Naive B cell (primary cell): Measurements from ENCODE around the gene BDKRB1. TPM values are rescaled to one million over a fixed set of nuclear protein-coding genes. Genes with fewer than 3 reads are reported as not detected.

Source experiments
- ATAC-seq, 2 donors: fragments of 150-1000 bp; cut with Tn5 transposase; 2 replicates each; pipeline ENCODE4 v1.10.0; 2021; ENCODE audit warnings: low read depth in 2 of 2, mild to moderate bottlenecking in 2 of 2, moderate library complexity in 2 of 2
- DNase-seq: peaks from one replicate; pipeline ENCODE4 v3.0.0; 2022
- H3K27ac Mint-ChIP-seq, 6 donors: one replicate each; pipeline ENCODE4 v1.8.0; 2020 to 2022; ENCODE audit warnings: mild to moderate bottlenecking in 6 of 6, mixed read lengths in 6 of 6, moderate library complexity in 5 of 6, inconsistent platforms in 2 of 6
- H3K27me3 Mint-ChIP-seq, 3 donors: one replicate each; pipeline ENCODE4 v1.8.0; 2021 to 2022; ENCODE audit warnings: mixed read lengths in 3 of 3, mild to moderate bottlenecking in 1 of 3
- H3K36me3 Mint-ChIP-seq, 2 donors: one replicate each; pipeline ENCODE4 v1.8.0; 2020 to 2022; ENCODE audit warnings: mixed read lengths in 2 of 2, inconsistent platforms in 1 of 2, mild to moderate bottlenecking in 1 of 2
- H3K4me1 Mint-ChIP-seq, 3 donors: one replicate each; pipeline ENCODE4 v1.8.0; 2020 to 2022; ENCODE audit warnings: mixed read lengths in 3 of 3, inconsistent platforms in 1 of 3, mild to moderate bottlenecking in 1 of 3, moderate library complexity in 1 of 3
- H3K4me3 Mint-ChIP-seq, 8 donors: one replicate each; pipeline ENCODE4 v1.8.0; 2020 to 2022; ENCODE audit warnings: mild to moderate bottlenecking in 8 of 8, mixed read lengths in 8 of 8, moderate library complexity in 8 of 8, inconsistent platforms in 2 of 8
- H3K9me3 Mint-ChIP-seq, 7 donors: one replicate each; pipeline ENCODE4 v1.8.0; 2020 to 2022; ENCODE audit warnings: mixed read lengths in 7 of 7, mild to moderate bottlenecking in 5 of 7, inconsistent platforms in 2 of 7, moderate library complexity in 1 of 7
- polyA plus RNA-seq, 6 donors: library from polyadenylated mRNA; unstranded; fragments of 300-500 nt; fragmentation: Illumina TruSeq; gene quantifications; one replicate each; pipeline ENCODE4 v1.2.3, GENCODE V29; 2021; ENCODE audit warnings: low read depth in 6 of 6

Gene BDKRB1
- polyA plus RNA-seq, 6 donors from 2014 or later: not detected

DNA sequence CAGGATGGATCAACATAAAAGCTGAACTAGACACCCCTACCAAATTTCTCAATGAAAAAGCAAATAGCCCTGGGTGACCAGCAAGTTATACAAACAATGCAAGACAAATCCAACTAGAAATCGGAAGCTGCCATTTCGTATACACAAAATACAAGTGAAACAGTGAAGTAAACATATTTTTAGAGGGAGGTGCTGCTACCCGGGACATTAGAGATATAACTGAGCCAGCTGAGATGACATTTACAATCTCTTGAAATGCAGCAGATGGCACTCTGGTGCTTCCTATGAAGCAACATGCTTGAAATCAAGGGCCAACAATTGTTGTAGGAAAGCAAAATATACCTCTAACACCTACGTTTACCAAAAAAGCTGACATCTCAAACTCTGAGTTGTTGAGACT lies 25.5 kb downstream of the BDKRB1 start:
- DNase-seq (no peak), ATAC-seq (no peak)
- peaks cover 0 to 12% (median 5%) of the 10 kb centered on the region in 7 donors for H3K9me3 Mint-ChIP-seq
- no peaks in the 10 kb centered on the region for H3K4me1 Mint-ChIP-seq
- H3K27me3 Mint-ChIP-seq: peaks cover 0 to 4% (median 0%) of the 10 kb centered on the region in 3 donors
- peak overlapping the region in 1 of 6 donors; percentile 6 for H3K27ac Mint-ChIP-seq
- H3K36me3 Mint-ChIP-seq: peaks cover 5 to 14% of the 10 kb centered on the region in 2 donors
- no peak overlapping the region for H3K4me3 Mint-ChIP-seq

DNA sequence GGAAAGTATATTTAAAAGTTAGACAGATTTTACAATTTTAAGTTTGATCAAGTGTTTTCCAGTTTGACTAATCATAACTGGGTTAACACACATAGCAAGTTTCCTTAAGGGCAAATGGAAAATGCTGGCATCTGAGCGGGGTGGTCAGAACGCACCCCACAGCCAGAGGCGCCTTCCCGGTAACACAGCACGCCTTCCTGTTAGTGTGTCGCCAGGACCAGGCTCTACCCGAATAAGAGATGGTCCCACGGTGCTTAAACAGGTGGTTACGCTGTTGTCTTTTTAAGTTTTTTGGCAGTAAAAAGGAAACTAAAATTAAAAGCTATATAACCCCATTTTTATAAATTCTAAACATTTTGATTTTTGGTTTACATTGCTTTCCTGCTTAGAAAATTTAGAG lies 28.0 kb downstream of the BDKRB1 start:
- H3K4me3 Mint-ChIP-seq: no peak overlapping the region
- H3K9me3 Mint-ChIP-seq: no peaks in the 10 kb centered on the region
- H3K27ac Mint-ChIP-seq: no peak overlapping the region
- DNase-seq (no peak), ATAC-seq (no peak)
- H3K4me1 Mint-ChIP-seq: no peaks in the 10 kb centered on the region
- peaks cover 7 to 16% of the 10 kb centered on the region in 2 donors for H3K36me3 Mint-ChIP-seq
- no peaks in the 10 kb centered on the region for H3K27me3 Mint-ChIP-seq

DNA sequence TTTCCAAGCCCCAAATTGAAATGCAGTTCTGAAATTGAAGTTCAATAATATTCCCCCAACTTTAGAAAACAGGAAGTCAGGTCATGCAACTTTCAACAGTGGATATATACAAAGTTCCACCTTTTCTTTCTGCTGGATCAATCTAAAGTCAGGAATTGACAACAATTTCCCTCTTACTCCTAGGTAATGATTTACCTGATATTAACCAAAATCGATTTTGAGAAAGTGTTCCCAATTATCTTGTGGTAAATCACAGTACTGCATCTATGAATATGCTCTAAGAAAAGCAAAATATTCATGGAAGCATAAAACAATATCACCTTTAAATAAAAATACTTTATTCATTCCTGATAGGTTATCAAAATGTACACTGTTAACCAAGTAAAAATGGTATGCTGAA lies 28.4 kb downstream of the BDKRB1 start:
- H3K36me3 Mint-ChIP-seq: peaks cover 7 to 16% of the 10 kb centered on the region in 2 donors
- no peak for ATAC-seq
- H3K4me1 Mint-ChIP-seq: no peaks in the 10 kb centered on the region
- no peak for DNase-seq
- H3K27me3 Mint-ChIP-seq: no peaks in the 10 kb centered on the region
- no peak overlapping the region for H3K4me3 Mint-ChIP-seq
- no peaks in the 10 kb centered on the region for H3K9me3 Mint-ChIP-seq
- no peak overlapping the region for H3K27ac Mint-ChIP-seq

DNA sequence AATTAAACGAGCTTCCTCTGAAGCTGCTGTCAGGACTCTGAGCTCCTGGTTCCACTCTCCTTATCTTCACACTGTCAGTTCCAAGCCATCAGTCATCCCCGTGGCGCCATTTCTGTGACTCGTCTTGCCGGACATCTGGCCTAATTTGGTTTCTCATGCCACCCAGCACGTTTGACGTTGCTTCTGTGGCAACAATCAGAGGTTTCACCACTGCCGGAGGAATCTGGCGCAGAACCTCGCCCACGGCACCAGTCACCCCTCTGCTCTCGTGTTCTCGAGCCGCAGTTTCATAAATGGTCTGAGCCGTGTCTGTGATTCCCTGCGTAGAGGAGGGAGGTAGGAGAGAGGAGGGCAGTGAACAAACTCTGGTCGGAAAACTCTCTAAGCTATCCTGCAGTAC lies 29.7 kb downstream of the BDKRB1 start:
- H3K4me3 Mint-ChIP-seq: no peak overlapping the region
- DNase-seq (no peak), ATAC-seq (no peak)
- H3K27ac Mint-ChIP-seq: peak overlapping the region in 1 of 6 donors; percentile 1
- H3K27me3 Mint-ChIP-seq: no peaks in the 10 kb centered on the region
- H3K36me3 Mint-ChIP-seq: peaks cover 7 to 16% of the 10 kb centered on the region in 2 donors
- H3K9me3 Mint-ChIP-seq: no peaks in the 10 kb centered on the region
- no peaks in the 10 kb centered on the region for H3K4me1 Mint-ChIP-seq

DNA sequence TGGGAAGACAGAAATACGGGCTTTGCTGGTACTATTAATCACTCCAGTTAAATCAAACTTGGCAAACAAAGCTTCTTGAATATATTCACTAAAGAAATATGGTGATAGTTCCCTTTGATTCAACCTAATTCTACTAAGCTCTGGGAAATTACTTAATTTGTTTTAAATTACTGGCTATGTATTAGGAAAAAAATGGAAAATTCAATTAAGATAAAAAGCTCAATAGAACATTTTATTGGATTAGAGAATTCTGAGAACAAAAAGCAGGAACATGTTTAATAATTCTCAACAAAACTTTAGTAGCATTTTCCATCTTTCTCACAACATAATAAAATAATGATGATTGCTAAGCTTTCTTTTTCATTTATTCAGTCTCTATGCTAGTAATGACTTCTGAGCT lies 30.2 kb downstream of the BDKRB1 start:
- no peak overlapping the region for H3K27ac Mint-ChIP-seq
- DNase-seq (no peak), ATAC-seq (no peak)
- no peaks in the 10 kb centered on the region for H3K27me3 Mint-ChIP-seq
- peaks cover 7 to 16% of the 10 kb centered on the region in 2 donors for H3K36me3 Mint-ChIP-seq
- H3K4me3 Mint-ChIP-seq: no peak overlapping the region
- H3K9me3 Mint-ChIP-seq: no peaks in the 10 kb centered on the region
- H3K4me1 Mint-ChIP-seq: no peaks in the 10 kb centered on the region

DNA sequence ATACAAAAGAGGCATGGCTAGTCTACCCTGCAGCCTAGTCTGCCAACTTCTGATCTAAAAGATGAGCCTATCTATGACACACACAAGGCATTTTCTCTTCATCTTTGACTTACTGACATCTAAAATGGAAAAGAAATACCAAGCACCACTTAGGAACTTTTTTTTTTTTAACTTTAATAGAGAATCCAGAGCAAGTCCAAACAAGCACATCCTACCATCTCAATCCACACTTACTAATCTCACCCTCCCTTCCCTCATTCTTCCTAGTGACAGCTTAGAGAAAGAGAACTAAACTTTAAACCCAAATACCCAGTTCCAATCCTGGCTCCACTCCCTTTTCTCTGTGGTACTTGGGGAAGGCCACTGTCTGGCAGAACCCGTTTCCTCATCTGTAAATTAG lies 31.8 kb downstream of the BDKRB1 start:
- H3K27ac Mint-ChIP-seq: peak overlapping the region in 3 of 6 donors; percentile 1 to 86 (median 57)
- no peak overlapping the region for H3K4me3 Mint-ChIP-seq
- H3K27me3 Mint-ChIP-seq: no peaks in the 10 kb centered on the region
- DNase-seq: no peak
- no peaks in the 10 kb centered on the region for H3K9me3 Mint-ChIP-seq
- H3K36me3 Mint-ChIP-seq: peaks cover 14 to 16% of the 10 kb centered on the region in 2 donors
- no peak for ATAC-seq
- no peaks in the 10 kb centered on the region for H3K4me1 Mint-ChIP-seq

DNA sequence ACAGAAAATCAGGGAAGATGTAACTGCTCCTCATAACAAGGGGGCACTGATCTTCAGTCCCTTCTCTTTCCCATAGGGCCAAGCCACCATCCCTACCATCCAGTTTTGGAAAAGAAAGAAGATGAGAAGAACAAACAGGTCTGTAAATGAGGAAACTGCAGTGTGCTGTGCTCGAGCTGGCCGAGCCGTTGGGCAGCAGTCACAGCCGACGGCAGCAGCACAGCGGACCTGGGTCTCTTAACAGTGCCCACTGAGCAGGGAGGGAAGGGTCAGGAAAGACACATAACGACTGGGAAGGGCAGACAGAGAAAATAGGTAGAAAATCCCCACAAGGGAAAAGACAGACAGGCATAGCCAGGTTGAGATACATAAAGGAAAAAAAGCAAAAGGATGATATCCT lies 38.2 kb downstream of the BDKRB1 start:
- Mint-ChIP-seq H3K4me1 (no peaks in the 10 kb centered on the region), H3K4me3 (no peak overlapping the region), H3K27me3 (no peaks in the 10 kb centered on the region), H3K27ac (peak overlapping the region in 1 of 6 donors; percentile 16), H3K36me3 (peaks cover 6 to 20% of the 10 kb centered on the region in 2 donors), H3K9me3 (no peaks in the 10 kb centered on the region)
- ATAC-seq (no peak), DNase-seq (no peak)

DNA sequence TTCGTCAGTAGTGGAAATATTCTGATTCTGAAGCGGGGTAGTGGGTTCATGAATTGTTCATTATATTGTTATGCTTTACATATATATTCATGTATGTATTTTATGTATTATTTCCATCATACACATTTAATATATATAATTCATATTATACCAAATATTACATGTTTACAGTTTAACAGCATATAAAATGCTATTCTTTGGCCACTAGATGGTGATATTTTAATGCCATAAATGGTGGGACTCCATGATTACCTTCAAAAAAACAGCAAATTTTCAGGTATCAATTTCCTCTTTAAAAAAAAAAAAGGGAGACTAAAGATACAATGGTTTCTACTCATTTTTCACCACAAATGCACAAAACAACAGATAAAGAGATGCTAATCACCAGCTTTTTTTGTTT lies 41.0 kb downstream of the BDKRB1 start:
- Mint-ChIP-seq H3K9me3 (no peaks in the 10 kb centered on the region), H3K4me3 (no peak overlapping the region), H3K27me3 (no peaks in the 10 kb centered on the region), H3K27ac (no peak overlapping the region), H3K36me3 (peaks cover 13 to 23% of the 10 kb centered on the region in 2 donors), H3K4me1 (no peaks in the 10 kb centered on the region)
- DNase-seq: peak; percentile 31
- peak in 1 of 2 donors; percentile 55 for ATAC-seq

DNA sequence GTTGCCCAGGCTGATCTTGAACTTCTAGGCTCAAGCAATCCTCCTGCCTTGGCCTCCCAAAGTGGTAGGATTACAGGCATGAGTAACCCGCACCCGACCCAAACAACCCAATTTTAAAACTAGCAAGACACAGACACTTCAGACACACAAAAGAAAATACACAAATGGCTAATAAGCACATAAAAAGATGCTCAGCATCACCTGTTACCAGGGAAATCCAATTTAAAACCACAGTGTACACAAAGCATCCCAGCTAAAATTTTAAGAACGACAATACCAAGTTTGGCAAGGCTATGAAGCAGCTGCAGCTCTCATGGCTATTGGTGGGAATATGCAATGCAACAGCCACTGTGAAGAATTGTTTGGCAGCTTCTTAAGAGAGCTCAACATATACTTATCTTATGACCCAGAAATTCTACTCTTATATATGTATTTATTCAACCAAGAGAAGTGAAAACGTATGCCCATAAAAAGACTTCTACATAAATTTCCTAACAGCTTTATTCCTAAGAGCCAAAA lies 42.0 kb downstream of the BDKRB1 start:
- no peaks in the 10 kb centered on the region for H3K9me3 Mint-ChIP-seq

DNA sequence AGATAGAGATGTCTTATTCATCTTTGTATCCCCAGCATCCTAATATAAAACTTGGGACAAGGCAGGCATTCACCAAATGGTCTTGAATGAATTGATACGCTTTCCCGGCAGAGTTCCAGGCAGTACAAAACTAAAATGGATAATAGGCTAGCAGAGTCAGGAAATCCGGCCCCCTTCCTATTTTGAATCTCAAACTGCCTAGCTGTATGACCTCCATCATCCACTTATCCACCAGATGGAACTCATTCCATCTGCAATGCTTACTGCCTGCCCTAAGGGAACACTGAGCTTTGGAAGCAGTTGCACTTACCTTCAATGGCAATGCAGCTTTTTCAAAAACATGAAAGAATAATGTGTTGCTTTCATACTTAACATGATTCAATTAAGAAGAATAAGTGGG lies 43.4 kb downstream of the BDKRB1 start:
- ATAC-seq (no peak), DNase-seq (no peak)
- H3K27me3 Mint-ChIP-seq: no peaks in the 10 kb centered on the region
- no peaks in the 10 kb centered on the region for H3K4me1 Mint-ChIP-seq
- H3K36me3 Mint-ChIP-seq: peaks cover 7 to 13% of the 10 kb centered on the region in 2 donors
- no peaks in the 10 kb centered on the region for H3K9me3 Mint-ChIP-seq
- peak overlapping the region in 3 of 6 donors; percentile 19 to 55 (median 46) for H3K27ac Mint-ChIP-seq
- H3K4me3 Mint-ChIP-seq: no peak overlapping the region

More for the DNA sequence above, 42.0 kb downstream of the BDKRB1 start:
- DNase-seq (no peak), ATAC-seq (no peak)
- Mint-ChIP-seq H3K4me3 (no peak overlapping the region), H3K27me3 (no peaks in the 10 kb centered on the region), H3K36me3 (peaks cover 13 to 21% of the 10 kb centered on the region in 2 donors), H3K4me1 (no peaks in the 10 kb centered on the region), H3K27ac (peak overlapping the region in 4 of 6 donors; percentile 4 to 53 (median 34))

DNA sequence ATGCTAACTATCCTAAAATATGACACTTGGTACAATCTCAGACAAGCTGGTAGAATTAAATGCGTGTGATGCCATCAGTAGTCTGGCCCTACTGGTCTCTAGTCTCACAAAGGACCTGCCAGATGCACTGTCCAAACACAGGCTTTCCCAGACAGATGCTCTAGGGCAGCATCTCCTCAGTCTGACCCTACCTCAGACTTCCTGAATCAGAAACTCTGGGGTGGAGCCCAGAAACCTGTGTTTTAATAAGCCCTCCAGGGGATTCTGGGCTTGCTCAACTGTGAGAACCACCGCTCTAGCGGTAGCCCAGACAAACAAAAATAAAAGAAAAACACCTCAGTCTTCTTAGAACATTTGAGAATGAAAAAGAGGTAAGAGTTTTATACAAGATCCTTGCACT lies 48.0 kb downstream of the BDKRB1 start:
- no peaks in the 10 kb centered on the region for H3K9me3 Mint-ChIP-seq
- no peak overlapping the region for H3K4me3 Mint-ChIP-seq
- H3K27ac Mint-ChIP-seq: peak overlapping the region in 2 of 6 donors; percentile 21 to 32
- no peaks in the 10 kb centered on the region for H3K27me3 Mint-ChIP-seq
- no peaks in the 10 kb centered on the region for H3K4me1 Mint-ChIP-seq
- ATAC-seq (peak in 1 of 2 donors; percentile 25), DNase-seq (no peak)
- H3K36me3 Mint-ChIP-seq: peaks cover 8 to 16% of the 10 kb centered on the region in 2 donors

DNA sequence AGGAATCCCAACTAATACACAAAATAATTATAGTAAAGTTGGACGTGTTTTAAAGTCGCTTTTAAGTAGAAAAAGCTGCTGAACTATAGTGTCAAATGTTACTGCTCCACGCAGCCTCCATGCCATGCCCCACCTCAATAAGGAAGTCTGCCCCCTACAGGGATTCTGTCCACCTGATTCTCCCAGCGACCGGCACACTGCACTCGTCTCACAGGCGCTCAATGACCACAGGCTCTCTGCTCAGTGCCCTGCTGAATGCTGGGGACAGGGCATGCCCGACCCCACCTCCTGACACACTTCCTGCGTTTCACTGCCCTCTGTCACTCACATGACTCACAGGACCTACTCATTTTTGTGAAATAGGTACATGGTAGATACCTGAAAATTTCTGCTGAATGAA lies 48.9 kb downstream of the BDKRB1 start:
- Mint-ChIP-seq H3K27ac (peak overlapping the region in 2 of 6 donors; percentile 15 to 81), H3K27me3 (no peaks in the 10 kb centered on the region), H3K4me3 (no peak overlapping the region), H3K9me3 (no peaks in the 10 kb centered on the region), H3K36me3 (peaks cover 8 to 23% of the 10 kb centered on the region in 2 donors), H3K4me1 (no peaks in the 10 kb centered on the region)
- no peak for DNase-seq
- ATAC-seq: no peak

DNA sequence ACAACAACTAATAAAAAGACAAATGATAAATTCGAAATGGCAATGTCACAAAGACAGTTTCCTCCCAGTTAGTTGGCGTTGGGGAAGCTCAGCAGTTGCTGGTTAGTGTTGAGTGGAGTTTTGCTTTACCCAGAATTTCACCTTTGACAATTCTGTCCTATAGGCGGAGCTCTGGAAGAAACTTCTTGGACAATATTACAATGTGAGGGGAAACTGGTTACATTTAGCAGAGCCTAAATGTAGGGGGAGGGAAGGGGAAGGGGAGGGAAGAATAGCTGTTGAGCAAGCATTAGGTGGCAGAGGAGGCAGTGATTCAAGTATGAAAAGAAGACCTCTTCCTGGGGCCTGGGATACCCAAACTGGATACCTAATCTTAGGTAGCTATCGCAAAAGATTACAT lies 51.4 kb downstream of the BDKRB1 start:
- Mint-ChIP-seq H3K27ac (no peak overlapping the region), H3K4me3 (no peak overlapping the region), H3K4me1 (no peaks in the 10 kb centered on the region), H3K36me3 (peaks cover 0 to 28% of the 10 kb centered on the region in 2 donors), H3K27me3 (no peaks in the 10 kb centered on the region), H3K9me3 (no peaks in the 10 kb centered on the region)
- DNase-seq: no peak
- ATAC-seq: no peak

DNA sequence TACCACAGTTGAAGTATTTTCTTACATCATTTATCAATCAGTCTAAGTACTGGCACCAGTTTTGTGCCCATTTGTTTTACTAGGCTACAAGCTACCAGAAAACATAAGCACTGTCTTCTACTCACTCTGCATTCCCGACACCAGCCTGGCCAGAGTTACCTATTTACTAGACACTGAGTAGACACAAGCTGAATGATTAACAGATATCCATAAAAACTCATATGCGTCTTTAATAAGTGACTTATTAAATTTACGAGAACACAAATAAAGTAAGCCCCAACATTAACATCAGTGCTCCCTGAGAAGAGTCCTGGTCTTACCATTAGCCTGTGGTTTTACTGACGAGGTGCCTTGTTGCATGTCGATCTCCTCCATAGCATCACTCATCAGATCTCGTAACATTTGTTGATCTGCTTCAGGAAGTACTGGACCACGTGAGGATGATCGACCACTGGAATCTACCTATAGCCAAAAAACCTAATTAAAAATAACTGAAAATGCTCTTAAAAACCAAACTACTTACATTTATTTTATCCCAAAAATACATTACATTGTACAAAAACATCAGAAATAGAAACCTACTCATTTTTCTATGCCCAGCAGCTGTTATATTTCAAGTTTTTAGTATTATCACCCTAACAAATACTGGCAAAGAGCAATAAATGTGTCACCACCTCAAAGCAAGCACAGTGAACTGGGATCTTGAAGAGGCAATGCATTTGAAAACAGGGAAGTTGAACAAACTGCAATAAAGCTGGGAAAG lies 53.3 kb downstream of the BDKRB1 start:
- Mint-ChIP-seq H3K4me3 (no peak overlapping the region), H3K27ac (peak overlapping the region in 1 of 6 donors; percentile 22), H3K36me3 (peaks cover 0 to 42% of the 10 kb centered on the region in 2 donors), H3K9me3 (no peaks in the 10 kb centered on the region), H3K27me3 (no peaks in the 10 kb centered on the region), H3K4me1 (no peaks in the 10 kb centered on the region)
- no peak for ATAC-seq
- DNase-seq: no peak
